Keratinocyte (primary cell): Measurements from ENCODE around the gene ADAMTS2. TPM values are rescaled to one million over a fixed set of nuclear protein-coding genes. Genes with fewer than 3 reads are reported as not detected.

ENCODE experiments used
- DNase-seq: peaks from one replicate; pipeline ENCODE4 v3.0.0-alpha.2; 2011; ENCODE audit warnings: low read depth, missing footprints, low spot score
- FAIRE-seq: peaks from 2 replicates; lab custom pipeline; 2011; peaks lifted over from hg19 to GRCh38; lab: Jason Lieb, UNC
- H2AFZ ChIP-seq: 2 replicates; pipeline ENCODE4 v1.6.0; 2012; ENCODE audit warnings: low read length, control low read depth, inconsistent platforms; ENCODE audit not compliant: control insufficient read depth
- H3K27ac ChIP-seq: 2 replicates; pipeline ENCODE4 v1.5.1; 2011; ENCODE audit warnings: low read length; ENCODE audit not compliant: control insufficient read depth, insufficient read depth
- H3K27me3 ChIP-seq: 3 replicates; pipeline ENCODE4 v1.6.0; 2011; ENCODE audit warnings: low read length; ENCODE audit not compliant: control insufficient read depth, insufficient read depth; ENCODE audit errors: extremely low read depth
- H3K36me3 ChIP-seq, 2 experiments: 2 replicates in 1 of 2; 3 replicates in 1 of 2; pipeline ENCODE4 v1.5.1; 2011; ENCODE audit warnings: low read length in 2 of 2, mild to moderate bottlenecking in 1 of 2; ENCODE audit not compliant: control insufficient read depth in 2 of 2, insufficient read depth in 2 of 2; ENCODE audit errors: extremely low read depth in 1 of 2
- H3K4me1 ChIP-seq: 3 replicates; pipeline ENCODE4 v1.5.1; 2011; ENCODE audit warnings: low read length; ENCODE audit not compliant: control insufficient read depth, insufficient read depth; ENCODE audit errors: extremely low read depth
- H3K4me2 ChIP-seq: 3 replicates; pipeline ENCODE4 v1.6.0; 2011; ENCODE audit warnings: low read depth, low read length; ENCODE audit not compliant: control insufficient read depth, insufficient read depth; ENCODE audit errors: extremely low read depth
- H3K4me3 ChIP-seq, 3 experiments: fragments of 200-600 bp in 1 of 3; sonication (generic) in 1 of 3; 2 replicates in 2 of 3; 3 replicates in 1 of 3; pipeline ENCODE4 v1.5.1; 2011 to 2016; ENCODE audit warnings: low read length in 3 of 3, mild to moderate bottlenecking in 3 of 3, control low read depth in 2 of 3, inconsistent platforms in 1 of 3, low read depth in 1 of 3, mixed read lengths in 1 of 3, mixed run types in 1 of 3, moderate library complexity in 1 of 3; ENCODE audit not compliant: control insufficient read depth in 2 of 3, insufficient read depth in 2 of 3; ENCODE audit errors: extremely low read depth in 1 of 3
- H3K79me2 ChIP-seq: 2 replicates; pipeline ENCODE4 v1.6.0; 2012; ENCODE audit warnings: low read length; ENCODE audit not compliant: control insufficient read depth, insufficient read depth
- H3K9ac ChIP-seq: 3 replicates; pipeline ENCODE4 v1.6.0; 2011; ENCODE audit warnings: low read length; ENCODE audit not compliant: control insufficient read depth, insufficient read depth; ENCODE audit errors: extremely low read depth
- H3K9me1 ChIP-seq: 3 replicates; pipeline ENCODE4 v1.6.0; 2011; ENCODE audit warnings: low read length; ENCODE audit not compliant: control insufficient read depth, insufficient read depth; ENCODE audit errors: extremely low read depth
- H3K9me3 ChIP-seq: 2 replicates; pipeline ENCODE4 v1.5.1; 2012; ENCODE audit warnings: low read depth, low read length; ENCODE audit not compliant: control insufficient read depth
- H4K20me1 ChIP-seq: 3 replicates; pipeline ENCODE4 v1.6.0; 2011; ENCODE audit warnings: low read length; ENCODE audit not compliant: control insufficient read depth, insufficient read depth; ENCODE audit errors: extremely low read depth
- CTCF ChIP-seq, 3 experiments: IDR thresholded peaks in 1 of 3; conservative IDR thresholded peaks in 1 of 3; optimal IDR thresholded peaks in 1 of 3; 2 replicates in 2 of 3; 3 replicates in 1 of 3; pipeline versions ENCODE3 to v1.5.1; 2011; ENCODE audit warnings: low read length in 3 of 3, mild to moderate bottlenecking in 3 of 3, moderate library complexity in 2 of 3, control low read depth in 1 of 3, inconsistent platforms in 1 of 3; ENCODE audit not compliant: insufficient read depth in 2 of 3; ENCODE audit errors: extremely low read depth in 1 of 3
- EZH2 ChIP-seq: IDR thresholded peaks from one replicate; pipeline ENCODE4 v1.6.1; 2012; ENCODE audit warnings: inconsistent platforms, mild to moderate bottlenecking, low read length, moderate library complexity
- dilution Hi-C: fragments of 300-500 bp; cut with MboI; formaldehyde crosslinking; loops from one replicate; pipeline ENCODE4 v1.7.0; 2020; ENCODE audit warnings: low sequenced_read_pairs; ENCODE audit not compliant: extremely low pct_ligation_motif_present
- polyA plus RNA-seq, 5 experiments: library from polyadenylated mRNA; depleted of rRNA in 3 of 5; stranded (reverse) in 3 of 5; stranded (forward) in 1 of 5; unstranded in 1 of 5; fragments of >200 nt; gene quantifications; 1 replicate in 1 of 5; 2 replicates in 3 of 5; 3 replicates in 1 of 5; pipeline versions ENCODE4 v1.2.1 to v1.2.3, GENCODE V29; 2011 to 2012; ENCODE audit warnings: missing spikeins in 2 of 5, low read depth in 1 of 5, low replicate concordance in 1 of 5

Gene ADAMTS2
- polyA plus RNA-seq, 1 donor (not counting 4 experiments of a cell fraction or from before 2014, with no cell fraction given) = not detected

- FAIRE-seq = no peak
Observed at GRCh38 chr5:179134511-179134910, 210.8 kb downstream of the ADAMTS2 start.

GRCh38 chr5:179132586-179133355, 212.5 kb downstream of the ADAMTS2 start:
- Histone ChIP-seq H3K36me3 (no peaks in the 10 kb centered on the region), H3K4me2 (no peak overlapping the region), H3K27ac (no peak overlapping the region), H2AFZ (no peak overlapping the region), H3K9ac (no peak overlapping the region), H3K4me3 (no peak overlapping the region), H3K27me3 (no peaks in the 10 kb centered on the region), H3K9me3 (peaks cover 11% of the 10 kb centered on the region), H3K9me1 (no peaks in the 10 kb centered on the region), H3K79me2 (no peaks in the 10 kb centered on the region), H3K4me1 (no peaks in the 10 kb centered on the region), H4K20me1 (no peaks in the 10 kb centered on the region)
- FAIRE-seq (no peak), DNase-seq (no peak)
- TF ChIP-seq EZH2 (no peak), CTCF (optimal IDR thresholded peaks at IDR 0.05 in 1 of 3, IDR thresholded peaks at IDR 0.05 in 1 of 3, conservative IDR thresholded peaks at IDR 0.05 in 1 of 3; ENCODE audit: extremely low read depth in 1 of 3, insufficient read depth in 2 of 3, low read length in 3 of 3) (no peak)
- dilution Hi-C loops = no loop called here

More at GRCh38 chr5:179134511-179134910, 210.8 kb downstream of the ADAMTS2 start:
- Histone ChIP-seq H3K9me1 (no peaks in the 10 kb centered on the region), H3K4me3 (no peak overlapping the region), H3K9ac (no peak overlapping the region), H3K4me2 (no peak overlapping the region), H3K27me3 (no peaks in the 10 kb centered on the region), H3K27ac (no peak overlapping the region), H3K9me3 (peaks cover 7% of the 10 kb centered on the region), H3K36me3 (no peaks in the 10 kb centered on the region), H3K4me1 (no peaks in the 10 kb centered on the region), H3K79me2 (no peaks in the 10 kb centered on the region), H4K20me1 (no peaks in the 10 kb centered on the region), H2AFZ (no peak overlapping the region)
- TF ChIP-seq EZH2 (no peak), CTCF (optimal IDR thresholded peaks at IDR 0.05 in 1 of 3, IDR thresholded peaks at IDR 0.05 in 1 of 3, conservative IDR thresholded peaks at IDR 0.05 in 1 of 3; ENCODE audit: extremely low read depth in 1 of 3, insufficient read depth in 2 of 3, low read length in 3 of 3) (no peak)
- dilution Hi-C loops = no loop called here
- no peak for DNase-seq
